ENCODE data around the gene RASA3. TPM values are rescaled to one million over a fixed set of nuclear protein-coding genes. Genes with fewer than 3 reads are reported as not detected.
"Not testable (repeated sequence)": the region's sequence is repeated elsewhere in the genome, so short reads cannot be mapped to it uniquely, and the experiment has no call there.

Gene RASA3
- total RNA-seq, 1 experiment from 2014 or later: 16.5 TPM

GRCh38 chr13:114022309-114022669 is 110.1 kb downstream of the RASA3 start:
- Histone ChIP-seq H3K36me3 (replicated peaks; ENCODE audit: control insufficient read depth, insufficient read depth, low read length) (peaks cover 2% of the 10 kb centered on the region; the same call in 1 of the 2 replicates), H3K4me3 (ENCODE audit: insufficient read depth, low read depth, low read length) (no peak overlapping the region), H3K27me3 (ENCODE audit: control insufficient read depth, insufficient read depth, low read length) (no peaks in the 10 kb centered on the region)
- no peak for DNase-seq

- H3K27me3 ChIP-seq (ENCODE audit: control insufficient read depth, insufficient read depth, low read length): no peaks in the 10 kb centered on the region
Observed at GRCh38 chr13:114021464-114022308, 110.7 kb downstream of the RASA3 start.

GRCh38 chr13:114020750-114021463 is 111.5 kb downstream of the RASA3 start:
- Histone ChIP-seq H3K27me3 (ENCODE audit: control insufficient read depth, insufficient read depth, low read length) (no peaks in the 10 kb centered on the region), H3K36me3 (replicated peaks; ENCODE audit: control insufficient read depth, insufficient read depth, low read length) (peaks cover 2% of the 10 kb centered on the region; the same call in 1 of the 2 replicates), H3K4me3 (ENCODE audit: insufficient read depth, low read depth, low read length) (no peak overlapping the region)
- no peak for DNase-seq

More at GRCh38 chr13:114021464-114022308, 110.7 kb downstream of the RASA3 start:
- DNase-seq: no peak
- Histone ChIP-seq H3K36me3 (replicated peaks; ENCODE audit: control insufficient read depth, insufficient read depth, low read length) (peaks cover 2% of the 10 kb centered on the region; the same call in 1 of the 2 replicates), H3K4me3 (ENCODE audit: insufficient read depth, low read depth, low read length) (no peak overlapping the region)

GRCh38 chr13:114020134-114020533 is 112.3 kb downstream of the RASA3 start:
- H3K27me3 ChIP-seq (ENCODE audit: control insufficient read depth, insufficient read depth, low read length); H3K36me3 ChIP-seq (replicated peaks; ENCODE audit: control insufficient read depth, insufficient read depth, low read length); H3K4me3 ChIP-seq (ENCODE audit: insufficient read depth, low read depth, low read length): not testable (repeated sequence)
- DNase-seq: peak; percentile 87

- Histone ChIP-seq H3K27me3 (ENCODE audit: control insufficient read depth, insufficient read depth, low read length) (no peaks in the 10 kb centered on the region), H3K4me3 (ENCODE audit: insufficient read depth, low read depth, low read length) (peak overlapping the region; percentile 16; the same call in 1 of the 2 replicates), H3K36me3 (replicated peaks; ENCODE audit: control insufficient read depth, insufficient read depth, low read length) (peaks cover 2% of the 10 kb centered on the region)
- peak; percentile 92 for DNase-seq
Observed at GRCh38 chr13:114019367-114019766, 113.1 kb downstream of the RASA3 start.

- no peak overlapping the region for H3K4me3 ChIP-seq (ENCODE audit: insufficient read depth, low read depth, low read length)
- H3K36me3 ChIP-seq (replicated peaks; ENCODE audit: control insufficient read depth, insufficient read depth, low read length): peaks cover 2% of the 10 kb centered on the region
- DNase-seq: no peak
- H3K27me3 ChIP-seq (ENCODE audit: control insufficient read depth, insufficient read depth, low read length): no peaks in the 10 kb centered on the region
Observed at GRCh38 chr13:114018461-114019055, 113.9 kb downstream of the RASA3 start.

GRCh38 chr13:114017966-114018365 is 114.5 kb downstream of the RASA3 start:
- Histone ChIP-seq H3K36me3 (replicated peaks; ENCODE audit: control insufficient read depth, insufficient read depth, low read length) (peaks cover 2% of the 10 kb centered on the region), H3K4me3 (ENCODE audit: insufficient read depth, low read depth, low read length) (no peak overlapping the region), H3K27me3 (ENCODE audit: control insufficient read depth, insufficient read depth, low read length) (no peaks in the 10 kb centered on the region)
- no peak for DNase-seq

- H3K27me3 ChIP-seq (ENCODE audit: control insufficient read depth, insufficient read depth, low read length): no peaks in the 10 kb centered on the region
- no peak overlapping the region for H3K4me3 ChIP-seq (ENCODE audit: insufficient read depth, low read depth, low read length)
- peaks cover 4% of the 10 kb centered on the region for H3K36me3 ChIP-seq (replicated peaks; ENCODE audit: control insufficient read depth, insufficient read depth, low read length)
- DNase-seq: peak; percentile 90
Observed at GRCh38 chr13:114017028-114017630, 115.3 kb downstream of the RASA3 start.

GRCh38 chr13:114016321-114017027 is 115.9 kb downstream of the RASA3 start:
- H3K4me3 ChIP-seq (ENCODE audit: insufficient read depth, low read depth, low read length): no peak overlapping the region
- no peak for DNase-seq
- no peaks in the 10 kb centered on the region for H3K27me3 ChIP-seq (ENCODE audit: control insufficient read depth, insufficient read depth, low read length)
- peaks cover 4% of the 10 kb centered on the region for H3K36me3 ChIP-seq (replicated peaks; ENCODE audit: control insufficient read depth, insufficient read depth, low read length)

GRCh38 chr13:114015969-114016295 is 116.5 kb downstream of the RASA3 start:
- Histone ChIP-seq H3K27me3 (ENCODE audit: control insufficient read depth, insufficient read depth, low read length) (no peaks in the 10 kb centered on the region), H3K36me3 (replicated peaks; ENCODE audit: control insufficient read depth, insufficient read depth, low read length) (peaks cover 2% of the 10 kb centered on the region), H3K4me3 (ENCODE audit: insufficient read depth, low read depth, low read length) (no peak overlapping the region)
- no peak for DNase-seq

- DNase-seq: no peak
- Histone ChIP-seq H3K36me3 (replicated peaks; ENCODE audit: control insufficient read depth, insufficient read depth, low read length) (peaks cover 2% of the 10 kb centered on the region), H3K4me3 (ENCODE audit: insufficient read depth, low read depth, low read length) (no peak overlapping the region), H3K27me3 (ENCODE audit: control insufficient read depth, insufficient read depth, low read length) (no peaks in the 10 kb centered on the region)
Observed at GRCh38 chr13:114015111-114015968, 117.1 kb downstream of the RASA3 start.

GRCh38 chr13:114013952-114014629 is 118.3 kb downstream of the RASA3 start:
- Histone ChIP-seq H3K4me3 (ENCODE audit: insufficient read depth, low read depth, low read length) (no peak overlapping the region), H3K36me3 (replicated peaks; ENCODE audit: control insufficient read depth, insufficient read depth, low read length) (peaks cover 3% of the 10 kb centered on the region), H3K27me3 (ENCODE audit: control insufficient read depth, insufficient read depth, low read length) (no peaks in the 10 kb centered on the region)
- no peak for DNase-seq

- Histone ChIP-seq H3K4me3 (ENCODE audit: insufficient read depth, low read depth, low read length) (no peak overlapping the region), H3K27me3 (ENCODE audit: control insufficient read depth, insufficient read depth, low read length) (no peaks in the 10 kb centered on the region), H3K36me3 (replicated peaks; ENCODE audit: control insufficient read depth, insufficient read depth, low read length) (peaks cover 5% of the 10 kb centered on the region)
- no peak for DNase-seq
Observed at GRCh38 chr13:114013336-114013735, 119.1 kb downstream of the RASA3 start.
